GM23338 (cell line): ENCODE data around the gene ITGA7. TPM values are rescaled to one million over a fixed set of nuclear protein-coding genes. Genes with fewer than 3 reads are reported as not detected.

ENCODE experiments used
- CREB1 ChIP-seq: fragments of 250-450 bp; sonication (Bioruptor Pico); IDR thresholded peaks from 2 replicates; pipeline ENCODE4 v1.5.0; 2020; ENCODE audit warnings: low read depth, mild to moderate bottlenecking, moderate library complexity
- ETS1 ChIP-seq: IDR thresholded peaks from 2 replicates; pipeline ENCODE4 v1.6.1; 2016; ENCODE audit warnings: antibody characterized with exemption
- EZH2 ChIP-seq: fragments of 200-600 bp; sonication (generic); IDR thresholded peaks from one replicate; pipeline ENCODE4 v1.8.0; 2017; ENCODE audit warnings: antibody characterized with exemption, mild to moderate bottlenecking, low read depth; ENCODE audit not compliant: unreplicated experiment
- EZH2phosphoT487 ChIP-seq: fragments of 200-600 bp; sonication (generic); IDR thresholded peaks from one replicate; pipeline ENCODE4 v1.8.1; 2018; ENCODE audit warnings: antibody characterized with exemption; ENCODE audit not compliant: unreplicated experiment
- NANOG ChIP-seq: IDR thresholded peaks from 2 replicates; pipeline ENCODE4 v1.6.1; 2016; ENCODE audit warnings: antibody characterized with exemption, borderline replicate concordance
- POLR2AphosphoS5 ChIP-seq: IDR thresholded peaks from 2 replicates; pipeline ENCODE4 v1.6.1; 2016; ENCODE audit warnings: antibody characterized with exemption, low read depth
- STAT1 ChIP-seq: IDR thresholded peaks from one replicate; pipeline ENCODE4 v1.6.1; 2016; ENCODE audit warnings: antibody characterized with exemption; ENCODE audit not compliant: unreplicated experiment
- ZNF114 ChIP-seq: fragments of 250-450 bp; sonication (Bioruptor Pico); IDR thresholded peaks from 2 replicates; pipeline ENCODE4 v1.5.0; 2020; ENCODE audit warnings: mild to moderate bottlenecking, moderate library complexity
- ZNF462 ChIP-seq: fragments of 250-450 bp; sonication (Bioruptor Pico); IDR thresholded peaks from 2 replicates; pipeline ENCODE4 v1.5.0; 2020; ENCODE audit warnings: mild to moderate bottlenecking, moderate library complexity
- polyA plus RNA-seq: library from polyadenylated mRNA; unstranded; fragments of >200 nt; fragmentation: Nextera tagmentation; extraction: Ambion mirVana; gene quantifications from 2 replicates; pipeline ENCODE4 v1.2.1, GENCODE V29; 2016
- total RNA-seq: library from RNA; depleted of rRNA; stranded (reverse); fragments of >200 nt; shearing (Covaris generic); gene quantifications from 2 replicates; pipeline ENCODE4 v1.2.3, GENCODE V29; 2014

Gene ITGA7
- total and polyA plus RNA-seq, 2 experiments from 2014 or later: 20.0 to 49.1 TPM

GRCh38 chr12:55692631-55693322, 14.9 kb downstream of the ITGA7 start (continued):
- TF ChIP-seq ZNF462: no peak
- no peak for TF ChIP-seq ETS1
- TF ChIP-seq POLR2AphosphoS5: no peak
- TF ChIP-seq STAT1: no peak
- no peak for TF ChIP-seq CREB1 (CRISPR knock-in tag)
- TF ChIP-seq EZH2: no peak
- no peak for TF ChIP-seq EZH2phosphoT487
- TF ChIP-seq ZNF114 (CRISPR knock-in tag): no peak
- no peak for TF ChIP-seq NANOG
